T-helper 1 cell treated with Interleukin-12 subunit alpha and Interleukin-12 subunit beta and Interleukin-4 antibody, amounts not matched to agents 30 μg/mL and 1 μg/mL, for 36 hours (primary cell): Measurements from ENCODE around the gene GRAMD2A.

Experiments
- H3K27ac Mint-ChIP-seq: one replicate; pipeline ENCODE4 v1.8.0; 2021; ENCODE audit warnings: mild to moderate bottlenecking, mixed read lengths
- H3K27me3 Mint-ChIP-seq: one replicate; pipeline ENCODE4 v1.8.0; 2021; ENCODE audit warnings: low read depth, mixed read lengths
- H3K36me3 Mint-ChIP-seq: one replicate; pipeline ENCODE4 v1.8.0; 2021; ENCODE audit warnings: low read depth, mixed read lengths
- H3K4me1 Mint-ChIP-seq: one replicate; pipeline ENCODE4 v1.8.0; 2021; ENCODE audit warnings: low read depth, mixed read lengths
- H3K4me3 Mint-ChIP-seq: one replicate; pipeline ENCODE4 v1.8.0; 2021; ENCODE audit warnings: mild to moderate bottlenecking, moderate library complexity, mixed read lengths
- H3K9me3 Mint-ChIP-seq: one replicate; pipeline ENCODE4 v1.8.0; 2021; ENCODE audit warnings: mixed read lengths

Gene GRAMD2A

DNA sequence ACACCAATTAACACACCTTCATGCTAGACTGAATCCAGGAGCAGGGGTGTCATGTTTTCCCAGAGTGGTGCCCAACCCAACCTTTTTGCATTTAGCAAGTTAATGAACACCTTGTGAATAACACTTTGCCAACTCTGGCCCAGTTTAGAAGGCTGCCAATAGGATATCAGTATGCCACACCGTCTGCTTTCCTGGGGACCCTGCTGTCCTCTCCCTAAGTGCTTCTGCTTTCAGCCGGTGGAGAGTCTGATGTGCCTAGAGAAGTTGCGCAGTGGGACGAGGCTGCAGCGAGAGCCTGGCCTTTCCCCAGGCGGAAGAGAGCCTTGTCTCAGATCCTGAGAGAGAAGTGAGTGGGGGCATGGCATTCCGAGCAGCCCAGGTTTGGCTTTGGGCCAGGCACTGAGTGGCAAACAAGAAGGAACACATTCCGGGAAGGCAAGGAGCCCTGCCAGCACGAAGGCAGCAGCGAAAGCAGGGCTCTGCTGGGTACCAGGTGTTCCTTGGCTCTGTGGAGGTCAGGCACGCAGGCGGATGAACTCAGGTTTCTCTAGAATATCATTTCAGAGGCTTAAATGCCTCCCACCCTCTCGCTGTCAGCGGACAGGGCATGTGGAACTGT lies 42.5 kb downstream of the GRAMD2A start:
- Mint-ChIP-seq H3K27me3 (peaks cover 4% of the 10 kb centered on the region), H3K36me3 (no peaks in the 10 kb centered on the region), H3K4me1 (peaks cover 5% of the 10 kb centered on the region), H3K4me3 (no peak overlapping the region), H3K27ac (no peak overlapping the region), H3K9me3 (no peaks in the 10 kb centered on the region)

DNA sequence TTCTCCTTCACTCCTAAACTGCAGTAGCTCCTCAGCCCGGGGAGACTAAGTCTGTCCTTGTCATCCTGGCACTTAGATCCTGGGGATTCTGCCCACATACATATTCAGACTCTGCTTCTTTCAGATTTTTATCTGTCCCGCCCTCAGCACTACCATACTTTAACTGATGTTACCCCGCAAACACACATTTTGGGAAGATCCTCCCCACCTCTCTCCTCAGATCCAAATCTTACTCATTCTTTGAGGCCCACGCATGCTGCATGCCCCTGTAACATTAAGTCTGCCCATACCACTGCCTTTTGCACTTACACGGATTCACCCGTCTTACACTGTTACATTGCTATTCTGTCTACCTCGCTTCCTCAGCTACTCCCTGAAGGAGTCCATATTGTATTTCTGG lies 43.3 kb downstream of the GRAMD2A start:
- H3K27me3 Mint-ChIP-seq = peaks cover 4% of the 10 kb centered on the region
- no peak overlapping the region for H3K4me3 Mint-ChIP-seq
- H3K9me3 Mint-ChIP-seq = no peaks in the 10 kb centered on the region
- H3K36me3 Mint-ChIP-seq = no peaks in the 10 kb centered on the region
- H3K4me1 Mint-ChIP-seq = peaks cover 5% of the 10 kb centered on the region
- no peak overlapping the region for H3K27ac Mint-ChIP-seq

DNA sequence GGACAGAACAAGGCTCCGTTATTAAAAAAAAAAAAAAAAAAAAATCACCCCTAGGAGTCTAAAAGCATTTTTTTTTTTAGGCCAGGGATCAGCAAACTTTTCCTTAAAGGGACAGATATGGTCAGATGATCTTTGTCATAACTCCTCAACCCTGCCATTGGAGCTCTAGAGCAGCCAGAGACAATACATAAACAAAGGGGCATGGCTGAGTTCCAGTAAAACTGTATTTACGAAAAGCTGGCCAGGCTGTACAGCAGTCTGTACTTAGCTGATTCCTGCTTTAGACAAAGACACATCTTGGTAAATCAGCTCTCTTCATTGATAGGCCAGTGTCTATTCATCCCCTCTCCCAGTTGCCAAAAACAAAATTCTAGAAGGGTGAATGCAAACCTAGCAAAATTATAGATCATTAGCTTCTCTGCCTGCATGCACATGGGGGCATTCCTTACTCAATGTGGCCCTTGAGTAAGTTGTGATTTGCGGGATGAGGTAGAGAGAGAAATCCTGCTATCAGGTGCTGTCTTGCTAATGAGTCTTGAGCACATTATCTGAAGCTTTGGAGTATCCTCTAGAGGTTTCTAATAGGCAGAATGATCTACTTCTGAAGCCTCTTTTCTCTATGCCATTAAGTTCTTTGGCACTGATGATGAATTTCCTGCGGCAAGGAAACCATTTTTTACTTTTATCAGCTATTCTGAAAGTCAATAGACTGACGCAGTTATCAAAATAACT lies 44.2 kb downstream of the GRAMD2A start:
- no peaks in the 10 kb centered on the region for H3K9me3 Mint-ChIP-seq
- H3K4me3 Mint-ChIP-seq = no peak overlapping the region
- no peaks in the 10 kb centered on the region for H3K36me3 Mint-ChIP-seq
- no peaks in the 10 kb centered on the region for H3K27me3 Mint-ChIP-seq
- no peak overlapping the region for H3K27ac Mint-ChIP-seq
- peaks cover 5% of the 10 kb centered on the region for H3K4me1 Mint-ChIP-seq

DNA sequence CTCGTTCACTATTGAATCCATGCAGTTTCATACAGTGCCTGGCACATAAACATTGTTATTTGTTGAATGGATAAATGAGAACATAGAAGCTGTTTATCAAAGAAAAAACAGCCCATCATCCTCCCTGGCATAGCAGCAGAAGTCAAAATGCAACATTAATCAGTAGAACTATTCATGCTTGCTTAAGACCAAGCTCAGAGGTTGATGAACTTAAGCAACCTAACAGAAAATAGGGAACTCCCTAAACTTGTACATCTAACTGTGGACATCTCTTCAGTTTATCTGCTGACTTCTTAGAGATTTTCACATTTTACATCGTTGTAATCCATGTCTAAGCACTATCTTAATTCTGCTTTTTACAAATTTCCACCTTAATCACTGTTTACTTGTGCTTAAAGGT lies 50.2 kb downstream of the GRAMD2A start:
- Mint-ChIP-seq H3K27me3 (peaks cover 4% of the 10 kb centered on the region), H3K27ac (no peak overlapping the region)

DNA sequence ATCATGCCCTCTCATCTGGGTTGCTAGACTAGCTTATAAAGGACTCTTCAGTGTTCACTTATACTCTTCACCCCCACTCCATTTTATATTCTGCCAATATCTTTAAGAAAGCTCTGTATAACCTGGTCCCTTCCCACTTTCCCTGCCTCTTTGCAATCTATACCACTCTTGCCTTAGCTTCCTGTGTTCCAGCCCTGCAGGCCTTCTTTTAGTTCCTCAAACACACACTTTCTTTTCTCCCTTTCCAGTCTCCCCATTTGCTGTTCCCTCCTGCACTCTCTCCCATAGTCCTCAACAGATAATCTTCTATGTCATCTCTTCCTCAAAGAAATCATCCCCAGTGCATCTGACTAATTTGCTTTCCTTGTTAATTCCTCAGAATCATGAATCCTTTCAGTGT lies 50.7 kb downstream of the GRAMD2A start:
- H3K9me3 Mint-ChIP-seq = no peaks in the 10 kb centered on the region
- H3K27ac Mint-ChIP-seq = no peak overlapping the region
- no peaks in the 10 kb centered on the region for H3K36me3 Mint-ChIP-seq
- peaks cover 4% of the 10 kb centered on the region for H3K27me3 Mint-ChIP-seq
- H3K4me1 Mint-ChIP-seq = no peaks in the 10 kb centered on the region
- H3K4me3 Mint-ChIP-seq = no peak overlapping the region

More for the DNA sequence above, 50.2 kb downstream of the GRAMD2A start:
- Mint-ChIP-seq H3K4me3 (no peak overlapping the region), H3K9me3 (no peaks in the 10 kb centered on the region), H3K36me3 (no peaks in the 10 kb centered on the region), H3K4me1 (no peaks in the 10 kb centered on the region)

DNA sequence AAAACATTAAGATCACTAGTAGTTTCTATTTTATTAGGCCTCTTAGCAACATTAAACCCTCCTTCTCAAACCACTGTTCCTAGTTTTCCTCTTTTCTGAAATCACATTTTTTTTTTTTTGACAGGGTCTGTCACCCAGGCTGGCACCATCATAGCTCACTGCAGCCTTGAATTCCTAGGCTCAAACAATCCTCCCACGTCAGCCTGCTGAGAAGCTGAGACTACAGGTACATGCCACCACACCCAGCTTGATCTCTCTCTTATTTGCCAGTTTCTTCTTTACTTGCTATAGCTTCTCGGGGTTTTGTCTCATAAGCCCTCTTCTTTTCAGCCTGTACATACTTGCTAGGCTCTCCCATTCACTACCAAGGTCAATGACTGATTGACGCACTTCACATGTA lies 51.4 kb downstream of the GRAMD2A start:
- Mint-ChIP-seq H3K4me1 (peaks cover 4% of the 10 kb centered on the region), H3K4me3 (no peak overlapping the region), H3K27ac (no peak overlapping the region), H3K27me3 (peaks cover 4% of the 10 kb centered on the region), H3K36me3 (no peaks in the 10 kb centered on the region), H3K9me3 (no peaks in the 10 kb centered on the region)

DNA sequence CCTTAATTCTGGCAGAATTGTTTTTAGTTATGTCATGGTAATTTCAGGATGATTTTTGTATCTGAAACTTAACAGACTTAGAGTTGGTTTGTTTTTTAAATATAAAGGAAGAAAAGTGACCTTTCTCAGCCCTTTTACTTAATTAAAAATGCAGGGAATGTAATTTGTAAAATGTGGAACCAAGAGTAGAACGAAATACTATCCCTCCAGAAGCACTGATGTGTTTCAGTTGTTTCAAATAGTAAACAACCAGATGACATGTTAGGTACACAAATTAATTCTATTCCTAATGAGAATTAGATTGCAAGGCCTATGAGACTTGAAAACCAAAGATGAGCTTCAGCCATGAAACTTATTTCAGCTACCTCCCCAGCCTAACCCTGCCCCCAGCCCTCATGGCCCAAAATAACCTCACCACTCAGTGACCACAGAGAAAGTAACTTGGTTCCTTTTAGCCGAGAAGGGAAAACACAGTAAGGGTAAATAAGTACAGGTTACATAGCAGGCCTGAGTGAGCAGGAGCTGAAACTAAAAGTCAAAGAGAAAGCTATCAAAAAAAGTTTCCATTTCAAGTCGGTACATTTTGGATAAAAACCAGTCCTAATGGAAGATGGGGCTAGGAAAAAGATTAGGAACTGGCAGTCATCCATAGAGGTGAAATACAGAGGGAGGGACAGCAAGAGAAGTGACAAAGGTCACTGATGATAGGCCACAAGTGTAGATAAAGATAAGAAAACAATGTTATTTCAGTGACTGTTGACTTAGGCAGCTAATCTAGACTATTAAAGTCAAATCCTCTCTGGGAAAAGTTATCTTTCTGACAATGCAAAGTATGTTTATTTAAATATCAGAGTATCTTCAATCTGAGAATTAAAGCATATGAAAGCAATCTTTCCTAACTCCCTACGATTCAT lies 56.2 kb downstream of the GRAMD2A start:
- Mint-ChIP-seq H3K27me3 (no peaks in the 10 kb centered on the region), H3K9me3 (no peaks in the 10 kb centered on the region), H3K36me3 (no peaks in the 10 kb centered on the region), H3K4me3 (no peak overlapping the region), H3K4me1 (peaks cover 4% of the 10 kb centered on the region), H3K27ac (no peak overlapping the region)

DNA sequence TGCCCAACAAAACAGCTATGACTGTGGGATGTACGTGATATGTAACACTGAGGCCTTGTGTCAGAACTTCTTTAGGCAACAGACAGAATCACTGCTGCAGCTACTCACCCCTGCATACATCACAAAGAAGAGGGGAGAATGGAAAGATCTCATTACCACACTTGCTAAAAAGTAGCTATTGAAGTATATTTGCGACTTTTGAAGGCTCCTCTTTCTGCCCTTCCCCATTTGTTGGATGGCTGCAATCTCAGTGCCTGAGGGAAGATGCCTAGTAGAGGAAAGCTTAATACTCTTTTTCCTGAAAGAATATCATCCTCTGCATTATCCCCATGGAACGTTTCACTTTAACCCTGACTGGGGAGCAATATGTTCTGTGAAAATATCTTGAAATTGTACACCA lies 57.5 kb downstream of the GRAMD2A start:
- Mint-ChIP-seq H3K4me3 (no peak overlapping the region), H3K4me1 (peaks cover 4% of the 10 kb centered on the region), H3K27me3 (no peaks in the 10 kb centered on the region), H3K9me3 (no peaks in the 10 kb centered on the region), H3K36me3 (no peaks in the 10 kb centered on the region), H3K27ac (no peak overlapping the region)

DNA sequence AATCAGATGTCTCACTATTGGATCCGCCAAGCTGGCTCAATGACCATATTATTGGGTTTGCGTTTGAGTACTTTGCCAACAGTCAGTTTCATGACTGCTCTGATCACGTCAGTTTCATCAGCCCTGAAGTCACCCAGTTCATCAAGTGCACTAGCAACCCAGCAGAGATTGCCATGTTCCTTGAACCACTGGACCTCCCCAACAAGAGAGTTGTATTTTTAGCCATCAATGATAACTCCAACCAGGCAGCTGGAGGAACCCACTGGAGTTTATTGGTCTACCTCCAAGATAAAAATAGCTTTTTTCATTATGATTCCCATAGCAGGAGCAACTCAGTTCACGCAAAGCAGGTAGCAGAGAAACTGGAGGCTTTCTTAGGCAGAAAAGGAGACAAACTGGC lies 57.9 kb downstream of the GRAMD2A start:
- no peaks in the 10 kb centered on the region for H3K36me3 Mint-ChIP-seq
- no peaks in the 10 kb centered on the region for H3K27me3 Mint-ChIP-seq

DNA sequence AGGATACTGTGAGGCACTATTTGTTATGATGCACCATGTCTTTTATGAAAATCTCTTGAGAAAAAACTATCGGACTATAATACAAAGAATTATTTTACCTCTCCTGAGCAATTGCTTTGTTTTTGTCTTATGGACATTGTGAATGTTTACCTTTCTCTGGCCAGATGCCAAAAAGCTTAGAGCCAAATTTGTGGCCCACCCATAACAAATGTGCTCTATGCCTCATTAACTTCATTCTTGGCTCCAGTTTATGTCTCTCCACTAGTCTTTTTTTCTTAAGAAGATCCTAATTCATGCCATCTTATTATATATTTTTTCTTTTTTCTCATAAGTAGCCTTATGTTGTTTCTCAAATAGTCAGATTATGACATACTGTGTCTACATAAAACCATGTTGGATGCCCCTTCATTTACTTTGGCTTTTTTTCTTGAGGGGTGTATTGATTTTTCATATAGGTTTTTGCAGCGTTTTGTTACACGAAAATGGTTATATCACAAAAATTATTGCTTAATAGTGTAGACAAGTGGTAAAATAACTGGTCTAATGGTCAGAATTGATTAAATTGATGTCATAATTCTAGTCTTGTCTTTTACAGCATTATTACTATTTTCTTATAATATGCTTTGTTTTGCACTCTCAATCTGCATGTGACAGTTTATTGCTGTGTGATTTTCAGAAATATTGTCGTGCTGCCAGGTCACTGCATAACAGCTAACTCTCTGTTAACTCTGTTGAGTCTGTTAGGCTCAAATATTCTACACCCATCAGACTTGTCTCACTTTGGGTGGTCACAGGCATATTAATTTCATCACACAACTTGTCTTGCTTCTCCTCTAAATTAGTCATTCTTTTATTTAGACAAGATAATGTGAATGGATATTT lies 61.2 kb downstream of the GRAMD2A start:
- H3K4me1 Mint-ChIP-seq = peaks cover 1% of the 10 kb centered on the region
- no peaks in the 10 kb centered on the region for H3K9me3 Mint-ChIP-seq
- no peak overlapping the region for H3K4me3 Mint-ChIP-seq
- H3K36me3 Mint-ChIP-seq = no peaks in the 10 kb centered on the region
- H3K27me3 Mint-ChIP-seq = peaks cover 4% of the 10 kb centered on the region
- no peak overlapping the region for H3K27ac Mint-ChIP-seq

More for the DNA sequence above, 57.9 kb downstream of the GRAMD2A start:
- Mint-ChIP-seq H3K9me3 (no peaks in the 10 kb centered on the region), H3K4me3 (no peak overlapping the region), H3K4me1 (peaks cover 4% of the 10 kb centered on the region), H3K27ac (no peak overlapping the region)

DNA sequence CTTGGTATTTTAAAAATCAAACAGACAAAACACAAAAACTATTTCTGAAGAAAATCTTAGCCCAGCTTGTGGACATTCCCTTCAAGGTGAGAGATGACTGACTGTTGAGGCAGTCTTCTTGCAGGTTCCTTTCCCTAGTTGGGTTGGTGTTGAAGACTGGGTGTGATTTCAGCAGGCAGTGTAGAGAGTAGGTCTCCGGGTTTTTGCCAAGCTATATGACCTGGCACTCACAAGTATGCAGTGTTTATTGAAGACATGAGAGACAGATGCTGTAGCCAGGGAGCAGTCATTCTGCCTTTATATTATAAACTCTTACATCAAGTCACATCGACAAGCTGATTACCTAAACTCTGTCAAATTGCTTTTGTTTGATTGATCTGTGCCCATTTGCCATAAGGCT lies 61.9 kb downstream of the GRAMD2A start:
- peaks cover 4% of the 10 kb centered on the region for H3K27me3 Mint-ChIP-seq

DNA sequence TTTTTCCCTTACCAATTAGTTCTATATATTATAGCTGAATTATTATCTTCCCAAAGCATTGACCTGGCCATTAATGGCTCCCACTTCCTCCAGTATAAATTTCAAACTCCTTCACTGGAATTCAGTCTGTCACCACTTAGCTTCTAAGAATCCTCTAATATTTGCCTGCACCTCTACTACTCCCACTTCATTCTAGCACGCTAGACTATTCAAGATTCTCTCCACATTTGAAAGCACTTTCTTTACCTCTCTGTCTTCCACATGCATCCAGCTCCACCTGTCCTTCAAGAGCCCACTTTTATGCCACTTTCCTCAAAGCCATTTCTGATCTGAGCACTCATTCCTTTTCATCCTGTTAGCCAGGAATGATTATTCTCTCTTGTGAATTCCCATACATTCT lies 64.4 kb downstream of the GRAMD2A start:
- Mint-ChIP-seq H3K4me3 (no peak overlapping the region), H3K27me3 (peaks cover 4% of the 10 kb centered on the region), H3K27ac (no peak overlapping the region), H3K9me3 (no peaks in the 10 kb centered on the region), H3K36me3 (no peaks in the 10 kb centered on the region), H3K4me1 (no peaks in the 10 kb centered on the region)

More for the DNA sequence above, 61.9 kb downstream of the GRAMD2A start:
- Mint-ChIP-seq H3K4me3 (no peak overlapping the region), H3K9me3 (no peaks in the 10 kb centered on the region), H3K27ac (no peak overlapping the region), H3K4me1 (no peaks in the 10 kb centered on the region), H3K36me3 (no peaks in the 10 kb centered on the region)

DNA sequence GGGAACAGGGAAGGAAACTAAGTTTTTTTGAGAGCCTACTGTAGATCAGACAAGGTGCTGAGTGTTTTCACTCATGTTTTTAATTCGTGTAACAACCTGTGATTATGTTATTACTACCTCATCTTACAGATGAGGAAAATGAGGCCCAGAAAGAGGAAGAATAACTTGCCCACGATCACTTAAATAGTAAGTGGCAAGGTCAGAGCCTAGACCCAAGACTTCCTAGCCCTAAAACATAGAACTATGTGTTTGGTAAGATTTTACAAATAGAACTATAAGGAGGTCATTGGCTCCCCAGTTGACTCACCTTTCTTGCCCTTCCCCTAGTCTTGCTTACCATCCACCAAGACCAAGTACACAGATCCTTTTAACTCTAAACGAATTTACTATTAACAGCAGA lies 65.7 kb downstream of the GRAMD2A start:
- H3K4me3 Mint-ChIP-seq = no peak overlapping the region
- H3K36me3 Mint-ChIP-seq = no peaks in the 10 kb centered on the region
- H3K4me1 Mint-ChIP-seq = no peaks in the 10 kb centered on the region
- no peaks in the 10 kb centered on the region for H3K9me3 Mint-ChIP-seq
- H3K27me3 Mint-ChIP-seq = peaks cover 4% of the 10 kb centered on the region
- H3K27ac Mint-ChIP-seq = no peak overlapping the region

DNA sequence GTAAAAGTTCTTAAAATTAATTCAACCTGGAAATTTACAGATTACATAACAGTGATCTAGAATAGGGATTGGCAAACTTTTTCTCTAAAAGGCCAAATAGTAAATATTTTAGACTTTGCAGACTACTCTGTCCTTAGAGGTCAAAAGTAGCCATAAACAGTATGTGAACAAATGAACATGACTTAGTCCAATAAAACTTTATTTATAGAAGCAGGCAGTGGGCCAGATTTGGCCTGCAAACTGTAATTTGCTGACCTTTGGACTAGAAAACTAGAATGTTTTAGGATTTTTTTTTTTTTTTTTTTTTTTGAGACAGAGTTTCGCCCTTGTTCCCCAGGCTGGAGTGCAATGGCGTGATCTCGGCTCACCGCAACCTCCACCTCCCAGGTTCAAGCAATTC lies 67.3 kb downstream of the GRAMD2A start:
- no peaks in the 10 kb centered on the region for H3K4me1 Mint-ChIP-seq
- no peak overlapping the region for H3K4me3 Mint-ChIP-seq
- peaks cover 4% of the 10 kb centered on the region for H3K27me3 Mint-ChIP-seq
- H3K9me3 Mint-ChIP-seq = no peaks in the 10 kb centered on the region
- no peak overlapping the region for H3K27ac Mint-ChIP-seq
- H3K36me3 Mint-ChIP-seq = no peaks in the 10 kb centered on the region
